SKM-1 treated with dmso at 0.1 percent for 144 hours (cell line): ENCODE data around the gene HSBP1L1.

Experiments used
- DNase-seq: peaks from one replicate; lab custom pipeline; 2025; ENCODE audit not compliant: unreplicated experiment; lab: John Stamatoyannopoulos, UW

The HSBP1L1 gene

GRCh38 chr18:79964330-79965118 is at the start of gene HSBP1L1:
HSBP1L1 (plus strand) TSS chr18:79964643; CDS start chr18:79964736, 93 bp downstream.
- no peak for DNase-seq

GRCh38 chr18:79915161-79916127 is 49.0 kb upstream of the HSBP1L1 start:
- no peak for DNase-seq

GRCh38 chr18:79916128-79916494 is 48.3 kb upstream of the HSBP1L1 start:
- DNase-seq: no peak

GRCh38 chr18:79916546-79917168 is 47.8 kb upstream of the HSBP1L1 start:
- no peak for DNase-seq

GRCh38 chr18:79917169-79917852 is 47.1 kb upstream of the HSBP1L1 start:
- no peak for DNase-seq

- DNase-seq: no peak
Measured at GRCh38 chr18:79917853-79918614, 46.4 kb upstream of the HSBP1L1 start.

GRCh38 chr18:79918615-79919011 is 45.8 kb upstream of the HSBP1L1 start:
- no peak for DNase-seq

GRCh38 chr18:79919089-79919488 is 45.4 kb upstream of the HSBP1L1 start:
- no peak for DNase-seq

- DNase-seq: no peak
Measured at GRCh38 chr18:79921984-79922965, 42.2 kb upstream of the HSBP1L1 start.

- no peak for DNase-seq
Measured at GRCh38 chr18:79922971-79923411, 41.5 kb upstream of the HSBP1L1 start.

GRCh38 chr18:79923896-79924585 is 40.4 kb upstream of the HSBP1L1 start:
- DNase-seq: no peak

GRCh38 chr18:79924814-79925731 is 39.4 kb upstream of the HSBP1L1 start:
- no peak for DNase-seq

- no peak for DNase-seq
Measured at GRCh38 chr18:79926306-79926705, 38.1 kb upstream of the HSBP1L1 start.

- DNase-seq: no peak
Measured at GRCh38 chr18:79926715-79927606, 37.5 kb upstream of the HSBP1L1 start.

GRCh38 chr18:79927607-79928562 is 36.6 kb upstream of the HSBP1L1 start:
- DNase-seq: no peak
